HCT116 (cell line): Measurements from ENCODE around the gene CAMK2A.

Source experiments
- EZH2 ChIP-seq: fragments of 200-600 bp; sonication (generic); IDR thresholded peaks from 2 replicates; pipeline ENCODE4 v1.6.1; 2017; ENCODE audit warnings: antibody characterized with exemption, mixed run types
- EZH2phosphoT487 ChIP-seq: fragments of 200-600 bp; IDR thresholded peaks from 2 replicates; pipeline ENCODE4 v1.6.1; 2018; ENCODE audit warnings: antibody characterized with exemption, borderline replicate concordance
- SP1 ChIP-seq: IDR thresholded peaks from 2 replicates; pipeline ENCODE4 v1.6.1; 2012; ENCODE audit warnings: low read depth
- TF ChIP-seq, protein P1 (sequence below), 3 experiments: fragments of 200-600 bp in 1 of 3; sonication (generic) in 1 of 3; IDR thresholded peaks in 2 of 3; conservative IDR thresholded peaks in 1 of 3; 2 replicates each; pipeline ENCODE4 v1.5.1; 2012 to 2017; ENCODE audit warnings: low read depth in 2 of 3, low read length in 2 of 3, antibody characterized with exemption in 1 of 3, borderline replicate concordance in 1 of 3, control low read depth in 1 of 3, mild to moderate bottlenecking in 1 of 3, mixed read lengths in 1 of 3, mixed run types in 1 of 3, moderate library complexity in 1 of 3; ENCODE audit not compliant: insufficient read depth in 1 of 3
- TF ChIP-seq, protein P2 (sequence below): IDR thresholded peaks from 2 replicates; pipeline ENCODE4 v1.6.1; 2012; ENCODE audit warnings: low read depth

DNA sequence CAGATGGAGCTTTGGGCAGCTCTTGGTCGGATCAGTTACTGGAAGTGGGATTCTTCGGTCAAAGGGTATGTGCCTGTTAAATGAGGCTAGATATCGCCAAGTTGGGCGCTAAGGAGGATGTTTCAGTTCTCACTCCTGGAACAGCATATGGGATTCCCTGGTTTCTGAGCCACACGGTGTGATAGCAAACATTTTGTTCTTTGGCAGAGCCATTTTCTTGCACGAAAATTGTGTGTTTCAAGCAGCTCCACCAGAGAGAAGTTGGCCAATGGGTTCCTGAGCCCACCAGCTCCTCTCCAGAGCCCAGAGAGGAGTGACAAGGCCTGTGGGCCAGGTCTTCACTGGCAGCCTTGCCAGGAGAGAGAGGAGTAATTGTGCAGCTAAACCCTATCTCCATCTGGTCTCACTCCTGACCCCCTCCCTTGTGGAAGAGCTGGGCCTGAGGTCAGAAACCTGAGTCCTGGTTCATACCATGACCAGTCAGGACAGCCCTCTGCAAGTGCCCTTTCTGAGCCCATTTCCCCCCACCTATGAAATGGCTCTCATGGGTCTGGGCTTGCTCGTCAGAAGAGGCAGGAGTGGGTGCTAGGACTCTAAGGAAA, 110.5 kb downstream of the CAMK2A start:
- TF ChIP-seq, protein P1, sequence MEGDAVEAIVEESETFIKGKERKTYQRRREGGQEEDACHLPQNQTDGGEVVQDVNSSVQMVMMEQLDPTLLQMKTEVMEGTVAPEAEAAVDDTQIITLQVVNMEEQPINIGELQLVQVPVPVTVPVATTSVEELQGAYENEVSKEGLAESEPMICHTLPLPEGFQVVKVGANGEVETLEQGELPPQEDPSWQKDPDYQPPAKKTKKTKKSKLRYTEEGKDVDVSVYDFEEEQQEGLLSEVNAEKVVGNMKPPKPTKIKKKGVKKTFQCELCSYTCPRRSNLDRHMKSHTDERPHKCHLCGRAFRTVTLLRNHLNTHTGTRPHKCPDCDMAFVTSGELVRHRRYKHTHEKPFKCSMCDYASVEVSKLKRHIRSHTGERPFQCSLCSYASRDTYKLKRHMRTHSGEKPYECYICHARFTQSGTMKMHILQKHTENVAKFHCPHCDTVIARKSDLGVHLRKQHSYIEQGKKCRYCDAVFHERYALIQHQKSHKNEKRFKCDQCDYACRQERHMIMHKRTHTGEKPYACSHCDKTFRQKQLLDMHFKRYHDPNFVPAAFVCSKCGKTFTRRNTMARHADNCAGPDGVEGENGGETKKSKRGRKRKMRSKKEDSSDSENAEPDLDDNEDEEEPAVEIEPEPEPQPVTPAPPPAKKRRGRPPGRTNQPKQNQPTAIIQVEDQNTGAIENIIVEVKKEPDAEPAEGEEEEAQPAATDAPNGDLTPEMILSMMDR (IDR thresholded peaks at IDR 0.05 in 2 of 3, conservative IDR thresholded peaks at IDR 0.05 in 1 of 3; ENCODE audit: borderline replicate concordance in 1 of 3, insufficient read depth in 1 of 3, low read depth in 2 of 3, low read length in 2 of 3): no peak
- TF ChIP-seq EZH2phosphoT487 (no peak), SP1 (no peak), EZH2 (no peak)
- TF ChIP-seq, protein P2, sequence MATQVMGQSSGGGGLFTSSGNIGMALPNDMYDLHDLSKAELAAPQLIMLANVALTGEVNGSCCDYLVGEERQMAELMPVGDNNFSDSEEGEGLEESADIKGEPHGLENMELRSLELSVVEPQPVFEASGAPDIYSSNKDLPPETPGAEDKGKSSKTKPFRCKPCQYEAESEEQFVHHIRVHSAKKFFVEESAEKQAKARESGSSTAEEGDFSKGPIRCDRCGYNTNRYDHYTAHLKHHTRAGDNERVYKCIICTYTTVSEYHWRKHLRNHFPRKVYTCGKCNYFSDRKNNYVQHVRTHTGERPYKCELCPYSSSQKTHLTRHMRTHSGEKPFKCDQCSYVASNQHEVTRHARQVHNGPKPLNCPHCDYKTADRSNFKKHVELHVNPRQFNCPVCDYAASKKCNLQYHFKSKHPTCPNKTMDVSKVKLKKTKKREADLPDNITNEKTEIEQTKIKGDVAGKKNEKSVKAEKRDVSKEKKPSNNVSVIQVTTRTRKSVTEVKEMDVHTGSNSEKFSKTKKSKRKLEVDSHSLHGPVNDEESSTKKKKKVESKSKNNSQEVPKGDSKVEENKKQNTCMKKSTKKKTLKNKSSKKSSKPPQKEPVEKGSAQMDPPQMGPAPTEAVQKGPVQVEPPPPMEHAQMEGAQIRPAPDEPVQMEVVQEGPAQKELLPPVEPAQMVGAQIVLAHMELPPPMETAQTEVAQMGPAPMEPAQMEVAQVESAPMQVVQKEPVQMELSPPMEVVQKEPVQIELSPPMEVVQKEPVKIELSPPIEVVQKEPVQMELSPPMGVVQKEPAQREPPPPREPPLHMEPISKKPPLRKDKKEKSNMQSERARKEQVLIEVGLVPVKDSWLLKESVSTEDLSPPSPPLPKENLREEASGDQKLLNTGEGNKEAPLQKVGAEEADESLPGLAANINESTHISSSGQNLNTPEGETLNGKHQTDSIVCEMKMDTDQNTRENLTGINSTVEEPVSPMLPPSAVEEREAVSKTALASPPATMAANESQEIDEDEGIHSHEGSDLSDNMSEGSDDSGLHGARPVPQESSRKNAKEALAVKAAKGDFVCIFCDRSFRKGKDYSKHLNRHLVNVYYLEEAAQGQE: no peak
